HCT116 (cell line): ENCODE data around the gene TFB1M. TPM values are rescaled to one million over a fixed set of nuclear protein-coding genes. Genes with fewer than 3 reads are reported as not detected.

Experiments used
- ATAC-seq: fragments of 200-7000 bp; cut with Tn5 transposase; 2 replicates; pipeline ENCODE4 v1.9.1; 2020; ENCODE audit warnings: mild to moderate bottlenecking, moderate library complexity
- BruUV-seq: library from RNA; stranded (reverse); fragments of 400-500 nt; replicated peaks from 2 replicates; lab custom pipeline; 2021; lab: Mats Ljungman, UMichigan
- CTCF ChIA-PET: fragments of 300-600 bp; sonication (Branson Sonifier 250); formaldehyde crosslinking; loops from one replicate; lab custom pipeline; 2021; ENCODE audit warnings: antibody characterized with exemption; lab: Charles Lee
- POLR2A ChIA-PET: fragments of 300-600, 350-600 bp; sonication (Branson Sonifier 250); formaldehyde crosslinking; loops from one replicate; lab custom pipeline; 2021; ENCODE audit warnings: antibody characterized with exemption; lab: Charles Lee
- RAD21 ChIA-PET, 2 experiments: fragments of 300-600 bp; sonication (Branson Sonifier 250); formaldehyde crosslinking; loops; one replicate each; lab custom pipeline; 2023; ENCODE audit warnings: low total read pairs in 2 of 2; ENCODE audit not compliant: uncharacterized antibody in 2 of 2, unreplicated experiment in 2 of 2, low non-redundant PET in 1 of 2; lab: Charles Lee
- DNase-seq: peaks from one replicate; pipeline ENCODE4 v3.0.0-alpha.2; 2010; ENCODE audit warnings: low read depth, low spot score
- H2AFZ ChIP-seq: fragments of 200-600 bp; shearing (Covaris generic), sonication (generic); 2 replicates; pipeline ENCODE4 v1.6.1; 2017; ENCODE audit warnings: low read depth, mixed run types, mixed read lengths, antibody characterized with exemption, low read length; ENCODE audit not compliant: poor library complexity, severe bottlenecking
- H3K27ac ChIP-seq: 2 replicates; pipeline ENCODE4 v1.5.1; 2012; ENCODE audit warnings: low read depth, low read length
- H3K27me3 ChIP-seq: fragments of 200-600 bp; sonication (generic); 2 replicates; pipeline ENCODE4 v1.6.1; 2016; ENCODE audit warnings: mixed run types, low read length, mixed read lengths; ENCODE audit not compliant: insufficient read depth
- H3K36me3 ChIP-seq, 2 experiments: fragments of 200-500 bp in 1 of 2; fragments of 200-600 bp in 1 of 2; sonication (Bioruptor generic) in 1 of 2; sonication (generic) in 1 of 2; 2 replicates each; pipeline versions ENCODE4 v1.5.1 to v1.6.1; 2014 to 2016; ENCODE audit warnings: low read length in 2 of 2, inconsistent platforms in 1 of 2, mixed read lengths in 1 of 2, mixed run types in 1 of 2; ENCODE audit not compliant: insufficient read depth in 2 of 2, control insufficient read depth in 1 of 2
- H3K4me1 ChIP-seq, 2 experiments: fragments of 200-600 bp in 1 of 2; sonication (generic) in 1 of 2; 2 replicates each; pipeline versions ENCODE4 v1.5.1 to v1.6.1; 2012 to 2017; ENCODE audit warnings: low read length in 2 of 2, inconsistent platforms in 1 of 2, mild to moderate bottlenecking in 1 of 2, mixed read lengths in 1 of 2, mixed run types in 1 of 2, moderate library complexity in 1 of 2; ENCODE audit not compliant: insufficient read depth in 2 of 2, control insufficient read depth in 1 of 2
- H3K4me2 ChIP-seq: fragments of 200-600 bp; sonication (generic); 2 replicates; pipeline ENCODE4 v1.6.1; 2017; ENCODE audit warnings: mixed run types, low read length, mixed read lengths
- H3K4me3 ChIP-seq, 2 experiments: fragments of 200-600 bp in 1 of 2; sonication (generic) in 1 of 2; replicated peaks in 1 of 2; 2 replicates each; pipeline ENCODE4 v1.5.1; 2011 to 2016; ENCODE audit warnings: low read length in 2 of 2, control low read depth in 1 of 2, low read depth in 1 of 2, mild to moderate bottlenecking in 1 of 2, mixed read lengths in 1 of 2, mixed run types in 1 of 2
- H3K79me2 ChIP-seq: fragments of 200-600 bp; sonication (generic); 2 replicates; pipeline ENCODE4 v1.6.1; 2017; ENCODE audit warnings: mild to moderate bottlenecking, mixed run types, low read length, moderate library complexity, mixed read lengths; ENCODE audit not compliant: insufficient read depth
- H3K9ac ChIP-seq: fragments of 200-600 bp; sonication (generic); 2 replicates; pipeline ENCODE4 v1.6.1; 2016; ENCODE audit warnings: low read length, mixed read lengths
- H3K9me2 ChIP-seq: fragments of 200-600 bp; sonication (generic), shearing (Covaris generic); 2 replicates; pipeline ENCODE4 v1.6.1; 2017; ENCODE audit warnings: mixed run types, mild to moderate bottlenecking, moderate library complexity; ENCODE audit not compliant: insufficient read depth
- H3K9me3 ChIP-seq, 2 experiments: fragments of 200-500 bp in 1 of 2; fragments of 200-600 bp in 1 of 2; sonication (Bioruptor generic) in 1 of 2; sonication (generic) in 1 of 2; 2 replicates each; pipeline ENCODE4 v1.6.1; 2014 to 2017; ENCODE audit warnings: low read length in 2 of 2, mixed read lengths in 2 of 2, inconsistent platforms in 1 of 2, low read depth in 1 of 2, mild to moderate bottlenecking in 1 of 2, mixed run types in 1 of 2, moderate library complexity in 1 of 2; ENCODE audit not compliant: control insufficient read depth in 1 of 2, insufficient read depth in 1 of 2
- H4K20me1 ChIP-seq: fragments of 200-600 bp; sonication (generic), shearing (Covaris generic); 2 replicates; pipeline ENCODE4 v1.6.1; 2017; ENCODE audit warnings: mixed run types, mild to moderate bottlenecking, moderate library complexity; ENCODE audit not compliant: insufficient read depth
- ATF3 ChIP-seq: IDR thresholded peaks from 2 replicates; pipeline ENCODE4 v1.6.1; 2012
- CBX3 ChIP-seq: IDR thresholded peaks from 2 replicates; pipeline ENCODE4 v1.6.1; 2012; ENCODE audit warnings: low read depth
- EZH2phosphoT487 ChIP-seq: fragments of 200-600 bp; IDR thresholded peaks from 2 replicates; pipeline ENCODE4 v1.6.1; 2018; ENCODE audit warnings: antibody characterized with exemption, borderline replicate concordance
- FOSL1 ChIP-seq: IDR thresholded peaks from 2 replicates; pipeline ENCODE4 v1.6.1; 2012; ENCODE audit warnings: low read depth
- JUND ChIP-seq: IDR thresholded peaks from 2 replicates; pipeline ENCODE4 v1.6.1; 2012
- MAX ChIP-seq: IDR thresholded peaks from 2 replicates; pipeline ENCODE4 v1.6.1; 2012
- RAD21 ChIP-seq: IDR thresholded peaks from 2 replicates; pipeline ENCODE4 v1.6.1; 2012; ENCODE audit warnings: low read depth, mild to moderate bottlenecking
- TCF7L2 ChIP-seq: IDR thresholded peaks from 2 replicates; pipeline ENCODE4 v1.7.0; 2011; ENCODE audit warnings: borderline replicate concordance, inconsistent platforms; ENCODE audit not compliant: insufficient read depth, insufficient read length; ENCODE audit errors: extremely low read depth
- ZFX ChIP-seq: fragments of 450-650 bp; IDR thresholded peaks from 2 replicates; pipeline ENCODE4 v1.6.1; 2017
- intact Hi-C: fragments of 100-400 bp; cut with micrococcal nuclease; formaldehyde crosslinking; loops from 2 replicates; pipeline ENCODE4 v1.10.0; 2022
- total RNA-seq: library from RNA; stranded (reverse); gene quantifications from one replicate; pipeline ENCODE4 v1.2.1, GENCODE V29; 2021; ENCODE audit not compliant: unreplicated experiment

TFB1M gene
- total RNA-seq, 1 experiment from 2014 or later = 43.8 TPM

- H3K9ac ChIP-seq = no peak overlapping the region
- BruUV-seq = no TSS peak
- H3K27me3 ChIP-seq = no peaks in the 10 kb centered on the region
- no peaks in the 10 kb centered on the region for H3K4me1 ChIP-seq
- no peak overlapping the region for H3K27ac ChIP-seq
- intact Hi-C loops = loop anchor here (5.0 to 10.0 kb wide), 5 partner anchors 773 to 1718 kb away; no protein-coding TSS in a partner anchor
- ChIA-PET POLR2A (no interaction called here), RAD21 (interaction anchor here in 1 of 2 experiments (0.7 kb wide), 1 partner anchor 182 kb away, joined by 6 read pairs; no protein-coding TSS in a partner anchor), CTCF (interaction anchor here (0.9 to 1.0 kb wide), 2 partner anchors 200 to 381 kb away, joined by 3 to 4 read pairs; no protein-coding TSS in a partner anchor)
- DNase-seq = no peak
- H3K79me2 ChIP-seq = no peaks in the 10 kb centered on the region
- H3K4me3 ChIP-seq = no peak overlapping the region
- TF ChIP-seq ZFX (no peak), RAD21 (no peak), JUND (no peak), ATF3 (no peak), TCF7L2 (no peak), CBX3 (no peak), EZH2phosphoT487 (no peak), FOSL1 (no peak), MAX (no peak)
- no peaks in the 10 kb centered on the region for H3K9me2 ChIP-seq
- H3K36me3 ChIP-seq = no peaks in the 10 kb centered on the region
- H2AFZ ChIP-seq = no peak overlapping the region
- H3K9me3 ChIP-seq = no peaks in the 10 kb centered on the region
- ATAC-seq = no peak
- no peaks in the 10 kb centered on the region for H4K20me1 ChIP-seq
- no peak overlapping the region for H3K4me2 ChIP-seq
Measured at GRCh38 chr6:155329460-155330132, 15.3 kb upstream of the TFB1M start.
